Measurements from ENCODE around the gene SRSF5.
"Not testable (repeated sequence)": the region's sequence is repeated elsewhere in the genome, so short reads cannot be mapped to it uniquely, and the experiment has no call there.

The SRSF5 gene

GRCh38 chr14:69766984-69767368 is at the start of gene SRSF5:
Gene SRSF5 (plus strand): TSS chr14:69767142. CDS start chr14:69768157, 1,015 bp downstream.
- DNase-seq (ENCODE audit: low spot score): peak; percentile 96

DNA sequence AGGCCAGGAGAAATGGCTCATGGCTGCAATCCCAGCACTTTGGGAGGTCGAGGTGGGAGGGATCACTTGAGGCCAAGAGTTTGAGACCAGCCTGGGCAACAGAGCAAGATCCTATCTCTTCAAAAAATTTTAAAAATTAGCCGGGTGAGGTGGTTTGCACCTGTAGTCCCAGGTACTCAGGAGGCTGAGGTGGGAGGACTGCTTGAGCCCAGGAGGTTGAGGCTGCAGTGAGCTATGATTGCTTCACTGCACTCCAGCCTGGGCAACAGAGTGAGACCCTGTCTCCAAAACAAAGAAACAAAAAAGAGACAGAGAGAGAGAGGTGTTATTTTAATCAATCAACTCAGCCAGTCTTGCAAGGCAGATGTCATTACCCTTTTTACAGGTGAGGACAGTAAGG is 48.3 kb upstream of the SRSF5 start:
- DNase-seq (ENCODE audit: low spot score): not testable (repeated sequence)

GRCh38 chr14:69719501-69719951 is 47.4 kb upstream of the SRSF5 start:
- no peak for DNase-seq (ENCODE audit: low spot score)

DNA sequence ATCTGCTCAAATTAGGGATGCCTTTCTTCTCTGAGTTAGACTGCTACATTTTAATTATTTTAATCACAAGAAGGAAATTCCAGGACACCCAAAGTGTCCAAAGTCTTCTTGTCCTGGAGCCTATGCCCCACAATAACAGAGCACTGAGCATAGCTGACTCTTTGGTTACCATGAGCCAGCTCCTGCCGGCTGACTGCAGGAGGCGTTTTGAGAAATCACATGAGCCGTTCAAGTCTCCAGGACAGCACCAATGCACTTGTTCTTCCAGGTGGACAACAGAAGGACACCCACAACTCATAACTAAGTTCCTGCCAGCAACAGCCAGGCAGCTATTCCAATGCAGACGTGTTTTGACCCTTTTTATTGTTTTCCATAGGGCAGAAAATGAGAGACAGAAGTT is 46.0 kb upstream of the SRSF5 start:
- no peak for DNase-seq (ENCODE audit: low spot score)

- peak; percentile 64 for DNase-seq (ENCODE audit: low spot score)
Observed at GRCh38 chr14:69726761-69727511, 40.0 kb upstream of the SRSF5 start.

- DNase-seq (ENCODE audit: low spot score): no peak
Observed at GRCh38 chr14:69727860-69728259, 39.1 kb upstream of the SRSF5 start.

DNA sequence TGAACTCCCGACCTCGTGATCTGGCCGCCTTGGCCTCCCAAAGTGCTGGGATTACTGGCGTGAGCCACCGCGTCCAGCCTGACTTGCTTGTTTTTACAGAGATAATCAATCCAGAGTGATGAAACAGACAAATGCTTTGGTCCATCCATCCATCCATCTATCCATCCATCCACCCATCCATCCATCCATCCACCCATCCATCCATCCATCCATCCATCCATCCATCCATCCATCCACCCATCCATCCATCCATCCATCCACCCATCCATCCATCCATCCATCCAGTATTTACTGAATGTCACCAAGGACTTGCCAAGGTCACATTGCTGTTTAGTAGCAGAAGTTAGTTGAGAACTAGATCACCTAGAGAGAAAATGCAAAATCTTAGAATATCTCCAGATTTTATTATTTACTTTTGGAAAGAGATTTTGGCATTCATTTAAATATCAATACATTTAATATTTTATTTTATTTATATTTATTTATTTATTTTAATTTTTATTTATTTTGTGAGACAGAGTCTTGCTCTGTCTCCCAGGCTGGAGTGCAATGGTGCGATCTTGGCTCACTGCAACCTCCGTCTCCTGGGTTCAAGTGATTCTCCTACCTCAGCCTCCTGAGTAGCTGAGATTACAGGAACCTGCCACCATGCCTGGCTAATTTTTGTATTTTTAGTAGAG is 34.9 kb upstream of the SRSF5 start:
- DNase-seq (ENCODE audit: low spot score): not testable (repeated sequence)

DNA sequence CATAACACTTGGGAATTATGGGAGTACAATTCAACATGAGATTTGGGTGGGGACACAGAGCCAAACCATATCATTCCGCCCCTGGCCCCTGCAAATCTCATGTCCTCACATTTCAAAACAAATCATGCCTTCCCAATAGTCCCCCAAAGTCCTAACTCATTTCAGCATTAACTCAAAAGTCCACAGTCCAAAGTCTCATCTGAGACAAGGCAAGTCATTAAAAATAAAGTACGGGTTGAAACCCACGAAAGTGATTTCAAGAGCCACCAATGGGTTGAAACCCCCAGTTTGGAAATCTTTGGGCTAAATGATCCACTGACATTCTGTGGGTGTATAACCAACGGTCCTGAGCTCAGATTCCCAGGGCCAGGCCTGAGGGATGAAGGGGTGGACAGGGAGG is 30.5 kb upstream of the SRSF5 start:
- DNase-seq (ENCODE audit: low spot score): not testable (repeated sequence)

DNA sequence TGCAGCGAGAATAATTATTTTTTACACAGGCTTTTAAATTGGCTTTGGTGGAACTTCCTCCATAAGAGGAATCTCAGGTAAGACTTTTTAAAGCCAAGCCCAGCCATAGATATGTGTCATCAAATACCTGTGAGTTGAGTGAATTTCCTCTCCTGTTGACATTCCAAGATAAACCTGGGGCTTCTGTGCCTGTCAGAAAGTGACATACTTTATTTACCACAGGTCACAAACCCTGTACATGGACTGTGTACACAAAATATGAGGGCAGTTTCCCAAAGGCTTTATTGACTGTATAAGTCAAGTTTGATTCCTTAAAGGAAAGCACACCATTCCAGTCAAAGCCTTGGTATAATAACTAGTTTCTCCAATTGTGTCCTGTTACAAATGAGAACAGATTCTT is 25.9 kb upstream of the SRSF5 start:
- no peak for DNase-seq (ENCODE audit: low spot score)

- DNase-seq (ENCODE audit: low spot score): no peak
Observed at GRCh38 chr14:69749956-69750355, 17.0 kb upstream of the SRSF5 start.

- no peak for DNase-seq (ENCODE audit: low spot score)
Observed at GRCh38 chr14:69750495-69750894, 16.4 kb upstream of the SRSF5 start.

DNA sequence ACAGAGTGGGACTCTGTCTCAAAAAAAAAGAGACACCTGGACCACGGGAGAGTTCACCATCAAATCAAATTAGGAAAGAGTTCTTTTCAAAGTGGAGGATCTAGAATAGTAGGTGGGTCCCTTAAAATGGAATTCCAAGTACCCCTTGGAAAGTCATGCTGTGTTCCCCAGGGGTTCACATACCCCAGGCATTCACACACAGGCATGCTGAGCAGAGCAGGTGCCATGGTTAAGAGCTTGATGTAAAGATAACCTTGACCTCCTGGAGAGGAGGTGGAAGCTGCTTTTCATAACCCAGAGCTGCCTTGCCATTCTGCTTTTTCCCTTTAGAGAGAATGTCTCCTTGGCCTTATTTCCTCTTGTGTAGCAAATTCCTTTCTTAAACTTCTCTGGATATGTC is 14.2 kb upstream of the SRSF5 start:
- no peak for DNase-seq (ENCODE audit: low spot score)

- no peak for DNase-seq (ENCODE audit: low spot score)
Observed at GRCh38 chr14:69753860-69754259, 13.1 kb upstream of the SRSF5 start.

GRCh38 chr14:69754487-69754886 is 12.5 kb upstream of the SRSF5 start:
- no peak for DNase-seq (ENCODE audit: low spot score)

GRCh38 chr14:69755296-69755695 is 11.6 kb upstream of the SRSF5 start:
- no peak for DNase-seq (ENCODE audit: low spot score)

- no peak for DNase-seq (ENCODE audit: low spot score)
Observed at GRCh38 chr14:69755784-69756183, 11.2 kb upstream of the SRSF5 start.

- no peak for DNase-seq (ENCODE audit: low spot score)
Observed at GRCh38 chr14:69756298-69756697, 10.6 kb upstream of the SRSF5 start.

DNA sequence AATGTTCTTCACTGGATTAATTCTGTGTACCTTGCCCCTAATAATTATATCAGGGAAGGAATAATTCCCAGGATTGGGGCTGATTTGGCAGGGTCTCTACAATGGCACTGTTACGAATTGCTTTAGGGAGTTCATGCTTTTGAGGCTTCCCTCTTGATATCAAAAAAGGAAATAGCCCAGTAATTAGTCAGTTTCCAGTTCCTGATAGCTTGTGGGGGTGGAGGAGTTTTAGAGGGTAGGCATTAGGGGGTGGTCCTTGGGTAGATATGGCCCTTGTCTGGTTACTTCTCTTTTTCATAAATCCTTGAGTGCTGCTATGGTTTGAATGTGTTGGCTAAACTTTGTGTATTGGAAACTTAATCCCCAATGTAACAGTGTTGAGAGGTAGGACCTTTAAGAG is 6.1 kb upstream of the SRSF5 start:
- DNase-seq (ENCODE audit: low spot score): no peak

- DNase-seq (ENCODE audit: low spot score): peak; percentile 53
Observed at GRCh38 chr14:69763761-69764510, 3.0 kb upstream of the SRSF5 start.

GRCh38 chr14:69767369-69767999 is 542 bp downstream of the SRSF5 start:
- peak; percentile 90 for DNase-seq (ENCODE audit: low spot score)

GRCh38 chr14:69768873-69769272 is 1.9 kb downstream of the SRSF5 start:
- DNase-seq (ENCODE audit: low spot score): peak; percentile 78

GRCh38 chr14:69769623-69770022 is 2.7 kb downstream of the SRSF5 start:
- DNase-seq (ENCODE audit: low spot score): no peak

Data from RKO (cell line).